Peyer's patch (tissue), 4 donors: Measurements from ENCODE around the gene C1GALT1C1L.

ENCODE experiments used
- CTCF ChIP-seq, 6 experiments: fragments of 450-650 bp in 4 of 6; fragments of 200-600 bp in 2 of 6; sonication (generic) in 1 of 6; IDR thresholded peaks; one replicate each; pipeline ENCODE4 v1.5.1; 2017 to 2019; ENCODE audit warnings: antibody characterized with exemption in 6 of 6, mild to moderate bottlenecking in 3 of 6, moderate library complexity in 1 of 6
- POLR2A ChIP-seq, 2 donors: fragments of 450-650 bp; IDR thresholded peaks; one replicate each; pipeline ENCODE4 v1.5.1; 2017; ENCODE audit warnings: antibody characterized with exemption in 2 of 2, mild to moderate bottlenecking in 2 of 2, moderate library complexity in 2 of 2

DNA sequence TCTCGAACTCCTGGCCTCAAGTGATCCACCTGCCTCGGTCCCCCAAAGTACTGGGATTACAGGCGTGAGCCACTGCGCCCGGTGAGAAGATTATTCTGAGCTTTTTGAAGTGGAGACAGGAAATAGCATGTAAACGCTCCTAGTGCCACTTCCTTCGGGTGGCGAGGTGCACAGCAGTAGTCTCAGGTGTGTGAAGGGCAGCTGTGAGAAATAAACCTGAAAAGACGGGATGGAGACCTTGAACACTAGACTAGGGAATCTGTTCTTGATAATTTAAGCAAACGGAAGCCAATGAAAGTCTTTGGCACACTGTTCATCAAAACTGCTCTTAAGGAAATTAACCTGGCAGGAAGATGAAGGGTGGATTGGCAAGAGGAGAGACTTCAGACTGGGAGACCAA is 39.6 kb downstream of the C1GALT1C1L start:
- TF ChIP-seq CTCF (IDR thresholded peaks at IDR 0.05) (no peak), POLR2A (IDR thresholded peaks at IDR 0.05) (no peak)
